AG09319 (cell line): ENCODE data around the gene ISYNA1.

ENCODE experiments used
- DNase-seq: peaks from one replicate; pipeline ENCODE4 v3.0.0-alpha.2; 2010; ENCODE audit warnings: low read depth; ENCODE audit errors: extremely low read depth
- TF ChIP-seq, protein P1 (sequence below): IDR thresholded peaks from 2 replicates; pipeline ENCODE4 v1.5.1; 2011; ENCODE audit warnings: low read depth, mild to moderate bottlenecking, inconsistent platforms, low read length, moderate library complexity

Gene ISYNA1

DNA sequence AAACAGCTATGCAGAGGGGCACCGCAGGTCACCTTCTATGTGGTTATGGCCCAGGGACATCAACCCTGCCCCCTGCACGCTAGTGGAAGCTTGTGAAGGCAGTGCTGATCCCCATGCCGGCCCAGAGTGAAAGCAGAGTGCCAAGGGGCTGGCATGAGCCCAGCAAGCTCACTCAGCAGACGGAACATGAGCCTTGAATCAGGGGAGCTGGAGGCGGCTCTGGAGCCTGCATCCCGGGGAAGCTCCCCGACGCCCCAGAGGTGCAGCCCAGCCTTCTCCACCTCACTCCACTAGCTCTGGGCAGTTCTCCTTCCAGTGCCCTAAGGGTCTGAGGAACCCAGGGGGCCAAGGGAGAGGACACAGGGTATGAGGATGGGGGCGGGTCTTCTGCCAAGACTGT, 19.0 kb upstream of the ISYNA1 start:
- TF ChIP-seq, protein P1, sequence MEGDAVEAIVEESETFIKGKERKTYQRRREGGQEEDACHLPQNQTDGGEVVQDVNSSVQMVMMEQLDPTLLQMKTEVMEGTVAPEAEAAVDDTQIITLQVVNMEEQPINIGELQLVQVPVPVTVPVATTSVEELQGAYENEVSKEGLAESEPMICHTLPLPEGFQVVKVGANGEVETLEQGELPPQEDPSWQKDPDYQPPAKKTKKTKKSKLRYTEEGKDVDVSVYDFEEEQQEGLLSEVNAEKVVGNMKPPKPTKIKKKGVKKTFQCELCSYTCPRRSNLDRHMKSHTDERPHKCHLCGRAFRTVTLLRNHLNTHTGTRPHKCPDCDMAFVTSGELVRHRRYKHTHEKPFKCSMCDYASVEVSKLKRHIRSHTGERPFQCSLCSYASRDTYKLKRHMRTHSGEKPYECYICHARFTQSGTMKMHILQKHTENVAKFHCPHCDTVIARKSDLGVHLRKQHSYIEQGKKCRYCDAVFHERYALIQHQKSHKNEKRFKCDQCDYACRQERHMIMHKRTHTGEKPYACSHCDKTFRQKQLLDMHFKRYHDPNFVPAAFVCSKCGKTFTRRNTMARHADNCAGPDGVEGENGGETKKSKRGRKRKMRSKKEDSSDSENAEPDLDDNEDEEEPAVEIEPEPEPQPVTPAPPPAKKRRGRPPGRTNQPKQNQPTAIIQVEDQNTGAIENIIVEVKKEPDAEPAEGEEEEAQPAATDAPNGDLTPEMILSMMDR: no peak

GRCh38 chr19:18456279-18456678, 18.3 kb upstream of the ISYNA1 start:
- TF ChIP-seq, protein P1: no peak
- no peak for DNase-seq

More for the DNA sequence above, 19.0 kb upstream of the ISYNA1 start:
- no peak for DNase-seq

- DNase-seq: no peak
- TF ChIP-seq, protein P1: no peak
These were observed 15.5 kb upstream of the ISYNA1 start for GRCh38 chr19:18453269-18454024.

GRCh38 chr19:18452386-18452785, 14.5 kb upstream of the ISYNA1 start:
- TF ChIP-seq, protein P1: no peak
- no peak for DNase-seq

GRCh38 chr19:18450931-18451836, 13.3 kb upstream of the ISYNA1 start:
- TF ChIP-seq, protein P1: peak; percentile 97
- no peak for DNase-seq

DNA sequence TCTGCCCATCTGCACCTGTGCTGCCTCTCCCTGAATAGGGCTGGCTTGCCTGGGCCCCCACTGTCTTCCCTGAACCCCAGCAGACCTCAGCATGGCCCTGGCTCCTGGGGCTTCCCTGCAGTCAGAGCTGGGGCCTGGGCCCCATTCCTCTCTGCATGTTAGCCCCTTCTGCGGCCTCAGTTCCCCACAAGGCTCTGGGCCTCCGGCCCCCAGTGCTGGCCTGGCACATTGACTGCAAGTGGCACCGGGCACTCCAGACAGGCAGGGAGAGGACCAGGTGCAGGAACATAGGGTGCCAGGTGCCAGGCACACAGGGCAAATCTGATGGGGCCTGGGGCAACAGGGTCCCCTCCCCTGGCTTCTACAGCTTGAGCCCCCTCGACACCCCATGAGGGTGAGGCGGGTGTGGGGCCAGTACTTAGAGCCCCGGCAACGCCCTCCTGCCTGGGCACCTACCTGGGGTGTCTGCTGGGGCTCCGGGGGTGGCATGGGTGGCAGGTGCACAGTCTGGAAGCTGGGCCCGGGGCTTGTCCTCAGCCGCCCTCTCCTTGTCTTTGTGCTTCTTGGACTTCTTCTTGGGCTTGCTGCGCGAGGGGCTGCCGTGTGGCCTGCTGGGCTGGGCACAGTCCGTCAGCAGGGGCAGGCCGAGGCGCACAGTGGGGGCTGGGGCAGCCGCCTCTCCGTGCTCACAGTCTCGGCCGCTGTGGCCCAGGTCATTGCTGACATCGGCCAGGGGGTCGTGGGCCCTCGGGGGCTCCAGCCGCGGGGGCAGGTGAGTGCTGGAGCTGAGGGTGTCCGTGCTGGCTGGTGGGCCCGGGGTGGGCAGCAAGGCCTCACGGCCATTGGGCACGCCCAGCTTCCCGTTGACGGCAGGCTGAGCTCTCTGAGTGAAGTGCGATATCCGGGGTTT, 12.3 kb upstream of the ISYNA1 start:
- TF ChIP-seq, protein P1: no peak
- no peak for DNase-seq
